HepG2 (cell line): ENCODE results near the gene IMPG2. TPM values are rescaled to one million over a fixed set of nuclear protein-coding genes. Genes with fewer than 3 reads are reported as not detected.

ENCODE experiments used
- ATAC-seq: fragments of 200-7000 bp; cut with Tn5 transposase; 3 replicates; pipeline ENCODE4 v1.9.1; 2020; ENCODE audit warnings: mild to moderate bottlenecking, moderate library complexity
- BruUV-seq: library from RNA; stranded (reverse); fragments of 400-500 nt; replicated peaks from 2 replicates; lab custom pipeline; 2021; lab: Mats Ljungman, UMichigan
- CTCF ChIA-PET: fragments of 300-600 bp; formaldehyde crosslinking; extraction: SDS; loops from one replicate; lab custom pipeline; 2021; ENCODE audit warnings: low total read pairs, inconsistent platforms, low intra/inter-chr PET ratio; lab: Yijun Ruan, JAX
- POLR2A ChIA-PET: fragments of 350-600 bp; sonication (Branson Sonifier 250); formaldehyde crosslinking; loops from one replicate; lab custom pipeline; 2020; ENCODE audit warnings: antibody characterized with exemption, inconsistent platforms; lab: Yijun Ruan, JAX
- DNase-seq: peaks from one replicate; pipeline ENCODE4 v3.0.0-alpha.2; 2015; ENCODE audit warnings: low spot score
- FAIRE-seq: peaks from 3 replicates; lab custom pipeline; 2011; peaks lifted over from hg19 to GRCh38; lab: Jason Lieb, UNC
- H2AFZ ChIP-seq: one replicate; pipeline ENCODE4 v1.6.1; 2011; ENCODE audit warnings: low read length, inconsistent platforms
- H3K27ac ChIP-seq: fragments of 300-600 bp; 3 replicates; pipeline ENCODE4 v1.8.0; 2011; ENCODE audit warnings: mixed run types, mild to moderate bottlenecking, mixed read lengths, low read length, inconsistent platforms; ENCODE audit not compliant: insufficient read depth; ENCODE audit errors: extremely low read length
- H3K27me3 ChIP-seq, 2 experiments: fragments of 200-600 bp in 1 of 2; 2 replicates in 1 of 2; 3 replicates in 1 of 2; pipeline versions ENCODE4 v1.6.0 to v1.8.0; 2011; ENCODE audit warnings: low read length in 2 of 2, mild to moderate bottlenecking in 2 of 2, moderate library complexity in 2 of 2, inconsistent platforms in 1 of 2; ENCODE audit not compliant: insufficient read depth in 2 of 2, control insufficient read depth in 1 of 2
- H3K36me3 ChIP-seq, 2 experiments: fragments of 200-600 bp in 1 of 2; replicated peaks in 1 of 2; 2 replicates in 1 of 2; 3 replicates in 1 of 2; pipeline versions ENCODE4 v1.5.1 to v1.8.0; 2011; ENCODE audit warnings: low read length in 2 of 2, inconsistent platforms in 1 of 2; ENCODE audit not compliant: insufficient read depth in 2 of 2, control insufficient read depth in 1 of 2
- H3K4me1 ChIP-seq: 2 replicates; pipeline ENCODE4 v1.5.1; 2012; ENCODE audit warnings: low read length, inconsistent platforms; ENCODE audit not compliant: insufficient read depth
- H3K4me2 ChIP-seq: 2 replicates; pipeline ENCODE4 v1.6.0; 2011; ENCODE audit warnings: low read depth, low read length, inconsistent platforms
- H3K4me3 ChIP-seq, 3 experiments: fragments of 200-600 bp in 1 of 3; sonication (generic), shearing (Covaris generic) in 1 of 3; replicated peaks in 1 of 3; 2 replicates each; pipeline ENCODE4 v1.5.1; 2011 to 2016; ENCODE audit warnings: low read length in 3 of 3, inconsistent platforms in 2 of 3, low read depth in 2 of 3, mild to moderate bottlenecking in 2 of 3, control low read depth in 1 of 3, mixed read lengths in 1 of 3; ENCODE audit not compliant: insufficient read depth in 1 of 3
- H3K79me2 ChIP-seq: one replicate; pipeline ENCODE4 v1.6.1; 2011; ENCODE audit warnings: low read length, inconsistent platforms; ENCODE audit not compliant: insufficient read depth
- H3K9ac ChIP-seq: 2 replicates; pipeline ENCODE4 v1.6.0; 2011; ENCODE audit warnings: mild to moderate bottlenecking, low read depth, low read length, inconsistent platforms; ENCODE audit not compliant: insufficient read depth
- H3K9me3 ChIP-seq: 2 replicates; pipeline ENCODE4 v1.5.1; 2012; ENCODE audit warnings: mild to moderate bottlenecking, low read length
- H4K20me1 ChIP-seq: 2 replicates; pipeline ENCODE4 v1.6.0; 2011; ENCODE audit warnings: inconsistent platforms, mild to moderate bottlenecking, low read length, moderate library complexity; ENCODE audit not compliant: insufficient read depth
- AGO1 ChIP-seq: fragments of 200-400 bp; formaldehyde crosslinking; IDR thresholded peaks from 2 replicates; pipeline ENCODE4 v1.6.1; 2017; ENCODE audit warnings: mild to moderate bottlenecking, low read depth, low read length, moderate library complexity; ENCODE audit not compliant: poor library complexity, severe bottlenecking
- FOXK1 ChIP-seq: sonication (generic); formaldehyde crosslinking; IDR thresholded peaks from 2 replicates; pipeline ENCODE4 v1.4.0; 2020; ENCODE audit warnings: low read depth, missing genetic modification reagents, borderline replicate concordance
- HOXA7 ChIP-seq: sonication (generic); formaldehyde crosslinking; IDR thresholded peaks from 2 replicates; pipeline ENCODE4 v1.8.1; 2022; ENCODE audit warnings: mild to moderate bottlenecking, missing genetic modification reagents, moderate library complexity
- MAFF ChIP-seq: IDR thresholded peaks from 2 replicates; pipeline ENCODE4 v1.6.1; 2011; ENCODE audit warnings: low read depth, low read length, improper control_type of control experiment
- NKX3-1 ChIP-seq: sonication (generic); formaldehyde crosslinking; IDR thresholded peaks from 2 replicates; pipeline ENCODE4 v1.5.0; 2020; ENCODE audit warnings: missing genetic modification reagents
- ONECUT2 ChIP-seq: sonication (generic); formaldehyde crosslinking; IDR thresholded peaks from 2 replicates; pipeline ENCODE4 v1.4.0; 2020; ENCODE audit warnings: missing genetic modification reagents
- RNF2 ChIP-seq: fragments of 450-650 bp; conservative IDR thresholded peaks from 2 replicates; pipeline ENCODE4 v1.6.1; 2016; ENCODE audit warnings: low read depth
- TOPORS ChIP-seq: sonication (generic); formaldehyde crosslinking; IDR thresholded peaks from 2 replicates; pipeline ENCODE4 v1.8.0; 2023; ENCODE audit warnings: mild to moderate bottlenecking, missing genetic modification reagents
- XBP1 ChIP-seq: sonication (generic); formaldehyde crosslinking; IDR thresholded peaks from 2 replicates; pipeline ENCODE4 v1.5.0; 2020; ENCODE audit warnings: missing genetic modification reagents
- ZNF143 ChIP-seq: sonication (generic); formaldehyde crosslinking; IDR thresholded peaks from 2 replicates; pipeline ENCODE4 v1.4.0; 2020; ENCODE audit warnings: missing genetic modification reagents
- ZNF232 ChIP-seq: sonication (generic); formaldehyde crosslinking; IDR thresholded peaks from 2 replicates; pipeline ENCODE4 v1.4.0; 2020; ENCODE audit warnings: missing genetic modification reagents, borderline replicate concordance
- ZNF335 ChIP-seq: sonication (generic); formaldehyde crosslinking; IDR thresholded peaks from 2 replicates; pipeline ENCODE4 v1.4.0; 2020; ENCODE audit warnings: missing genetic modification reagents
- ZNF703 ChIP-seq: sonication (generic); formaldehyde crosslinking; IDR thresholded peaks from 2 replicates; pipeline ENCODE4 v1.5.1; 2020; ENCODE audit warnings: missing genetic modification reagents, mild to moderate bottlenecking, moderate library complexity, borderline replicate concordance
- ZNF83 ChIP-seq: sonication (generic); formaldehyde crosslinking; IDR thresholded peaks from 2 replicates; pipeline ENCODE4 v1.4.0; 2020; ENCODE audit warnings: missing genetic modification reagents, mild to moderate bottlenecking, borderline replicate concordance
- in situ Hi-C: cut with HindIII; loops from 2 replicates; pipeline ENCODE4 v1.10.0; 2017; ENCODE audit warnings: low pct_unique_long_range_greater_than_20kb; ENCODE audit not compliant: extremely low pct_ligation_motif_present
- intact Hi-C: fragments of 100-400 bp; cut with micrococcal nuclease; formaldehyde crosslinking; loops from one replicate; pipeline ENCODE4 v1.10.0; 2022; ENCODE audit not compliant: unreplicated experiment
- polyA plus RNA-seq, 8 experiments: library from polyadenylated mRNA; depleted of rRNA in 3 of 8; stranded (reverse) in 7 of 8; unstranded in 1 of 8; fragments of >200 nt; fragmentation: Illumina TruSeq in 4 of 8; extraction: Trizol in 4 of 8; gene quantifications; 2 replicates each; pipeline versions ENCODE4 v1.2.1 to v1.2.3, GENCODE V29; 2011 to 2016; ENCODE audit warnings: low read depth in 4 of 8, missing spikeins in 1 of 8, mixed read lengths in 1 of 8; ENCODE audit not compliant: insufficient read depth in 1 of 8
- total RNA-seq, 5 experiments: library from RNA; depleted of rRNA; stranded (reverse); fragments of >200 nt; fragmentation: Illumina TruSeq; extraction: Trizol; gene quantifications; 2 replicates each; pipeline ENCODE4 v1.2.3, GENCODE V29; 2016; ENCODE audit warnings: low read depth in 1 of 5
- TF ChIP-seq, protein P1 (sequence below): sonication (generic); formaldehyde crosslinking; IDR thresholded peaks from 2 replicates; pipeline ENCODE4 v1.5.0; 2020; ENCODE audit warnings: mild to moderate bottlenecking, missing genetic modification reagents, borderline replicate concordance
- TF ChIP-seq, protein P2 (sequence below): conservative IDR thresholded peaks from 2 replicates; pipeline ENCODE4 v1.6.1; 2018; ENCODE audit warnings: missing genetic modification reagents
- TF ChIP-seq, protein P3 (sequence below): sonication (generic); formaldehyde crosslinking; IDR thresholded peaks from 2 replicates; pipeline ENCODE4 v1.4.0; 2020; ENCODE audit warnings: mild to moderate bottlenecking, low read depth, missing genetic modification reagents

IMPG2 gene
- total and polyA plus RNA-seq, 2 of the 13 experiments (the other 11 are each of a cell fraction or from before 2014, with no cell fraction given), result 0.02 to 0.03 TPM

DNA sequence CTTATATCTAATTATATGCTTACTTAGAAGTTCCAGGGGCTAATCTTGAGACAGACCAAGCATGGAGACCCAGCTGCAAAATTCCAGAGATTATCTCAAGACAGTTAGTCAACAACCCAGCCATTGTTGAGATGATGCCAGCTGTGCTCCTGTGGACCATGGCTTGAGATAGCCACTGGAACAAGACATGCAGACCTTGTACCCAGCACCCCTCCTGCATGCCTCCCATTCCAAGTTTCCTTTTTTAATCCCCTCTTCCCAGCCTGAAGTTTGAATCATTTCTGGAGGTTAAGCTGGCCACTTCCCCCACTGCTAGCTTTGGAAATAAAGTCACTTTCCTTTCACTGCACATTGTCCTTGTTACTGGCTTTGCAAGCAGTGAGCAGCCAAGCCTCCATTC is 53.8 kb downstream of the IMPG2 start:
- CTCF ChIA-PET, result no interaction called here

DNA sequence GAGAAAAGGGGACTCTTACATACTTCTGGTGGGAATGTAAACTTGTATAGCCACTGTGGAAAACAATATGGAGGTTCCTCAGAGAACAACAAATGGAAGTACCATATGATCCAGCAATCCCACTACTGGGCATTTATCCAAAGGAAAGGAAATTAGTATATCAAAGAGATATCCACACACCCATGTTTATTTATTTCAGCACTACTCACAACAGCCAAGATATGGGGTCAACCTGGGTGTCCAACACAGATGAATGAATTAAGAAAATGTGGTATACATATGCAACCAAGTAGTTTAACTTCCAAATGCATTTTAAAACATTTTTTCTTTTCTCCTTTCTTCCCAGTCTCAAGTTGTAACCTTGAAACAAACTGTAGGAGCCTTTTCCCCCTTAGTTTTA is 54.3 kb downstream of the IMPG2 start:
- H4K20me1 ChIP-seq, result no peaks in the 10 kb centered on the region
- no peak for ATAC-seq
- H2AFZ ChIP-seq, result no peak overlapping the region
- TF ChIP-seq ONECUT2 (CRISPR knock-in tag), result no peak
- TF ChIP-seq, protein P1, sequence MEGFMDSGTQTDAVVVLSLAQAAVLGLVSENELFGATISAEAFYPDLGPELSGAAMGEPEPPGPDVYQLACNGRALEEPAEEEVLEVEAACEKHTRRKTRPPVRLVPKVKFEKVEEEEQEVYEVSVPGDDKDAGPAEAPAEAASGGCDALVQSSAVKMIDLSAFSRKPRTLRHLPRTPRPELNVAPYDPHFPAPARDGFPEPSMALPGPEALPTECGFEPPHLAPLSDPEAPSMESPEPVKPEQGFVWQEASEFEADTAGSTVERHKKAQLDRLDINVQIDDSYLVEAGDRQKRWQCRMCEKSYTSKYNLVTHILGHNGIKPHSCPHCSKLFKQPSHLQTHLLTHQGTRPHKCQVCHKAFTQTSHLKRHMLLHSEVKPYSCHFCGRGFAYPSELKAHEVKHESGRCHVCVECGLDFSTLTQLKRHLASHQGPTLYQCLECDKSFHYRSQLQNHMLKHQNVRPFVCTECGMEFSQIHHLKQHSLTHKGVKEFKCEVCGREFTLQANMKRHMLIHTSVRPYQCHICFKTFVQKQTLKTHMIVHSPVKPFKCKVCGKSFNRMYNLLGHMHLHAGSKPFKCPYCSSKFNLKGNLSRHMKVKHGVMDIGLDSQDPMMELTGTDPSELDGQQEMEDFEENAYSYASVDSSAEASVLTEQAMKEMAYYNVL (CRISPR knock-in tag), result no peak
- TF ChIP-seq HOXA7, result no peak
- TF ChIP-seq TOPORS (CRISPR knock-in tag), result no peak
- no peak for TF ChIP-seq ZNF703 (CRISPR knock-in tag)
- TF ChIP-seq, protein P2, sequence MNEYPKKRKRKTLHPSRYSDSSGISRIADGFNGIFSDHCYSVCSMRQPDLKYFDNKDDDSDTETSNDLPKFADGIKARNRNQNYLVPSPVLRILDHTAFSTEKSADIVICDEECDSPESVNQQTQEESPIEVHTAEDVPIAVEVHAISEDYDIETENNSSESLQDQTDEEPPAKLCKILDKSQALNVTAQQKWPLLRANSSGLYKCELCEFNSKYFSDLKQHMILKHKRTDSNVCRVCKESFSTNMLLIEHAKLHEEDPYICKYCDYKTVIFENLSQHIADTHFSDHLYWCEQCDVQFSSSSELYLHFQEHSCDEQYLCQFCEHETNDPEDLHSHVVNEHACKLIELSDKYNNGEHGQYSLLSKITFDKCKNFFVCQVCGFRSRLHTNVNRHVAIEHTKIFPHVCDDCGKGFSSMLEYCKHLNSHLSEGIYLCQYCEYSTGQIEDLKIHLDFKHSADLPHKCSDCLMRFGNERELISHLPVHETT (CRISPR knock-in tag), result no peak
- no peak for TF ChIP-seq XBP1 (CRISPR knock-in tag)
- no peak for TF ChIP-seq ZNF232 (CRISPR knock-in tag)
- TF ChIP-seq NKX3-1, result no peak
- TF ChIP-seq, all 625 proteins: peak for 0
- H3K4me1 ChIP-seq, result no peaks in the 10 kb centered on the region
- intact Hi-C loops (no loop called here), in situ Hi-C loops (no loop called here)
- no peaks in the 10 kb centered on the region for H3K9me3 ChIP-seq
- ChIA-PET POLR2A (no interaction called here), CTCF (no interaction called here)
- FAIRE-seq, result no peak
- DNase-seq, result no peak
- H3K36me3 ChIP-seq, result no peaks in the 10 kb centered on the region
- no peak overlapping the region for H3K27ac ChIP-seq
- H3K4me3 ChIP-seq, result no peak overlapping the region
- no peak overlapping the region for H3K4me2 ChIP-seq
- H3K9ac ChIP-seq, result no peak overlapping the region
- no peaks in the 10 kb centered on the region for H3K79me2 ChIP-seq
- no peaks in the 10 kb centered on the region; a peak in 1 of 5 replicates for H3K27me3 ChIP-seq
- BruUV-seq, result no TSS peak

More for the DNA sequence above, 53.8 kb downstream of the IMPG2 start:
- POLR2A ChIA-PET, result no interaction called here
- Histone ChIP-seq H3K4me2 (no peak overlapping the region), H2AFZ (no peak overlapping the region), H4K20me1 (no peaks in the 10 kb centered on the region), H3K4me3 (no peak overlapping the region), H3K4me1 (no peaks in the 10 kb centered on the region), H3K27ac (no peak overlapping the region), H3K79me2 (no peaks in the 10 kb centered on the region), H3K27me3 (no peaks in the 10 kb centered on the region), H3K9me3 (no peaks in the 10 kb centered on the region), H3K36me3 (no peaks in the 10 kb centered on the region), H3K9ac (no peak overlapping the region)
- BruUV-seq, result no TSS peak
- TF ChIP-seq, protein P3, sequence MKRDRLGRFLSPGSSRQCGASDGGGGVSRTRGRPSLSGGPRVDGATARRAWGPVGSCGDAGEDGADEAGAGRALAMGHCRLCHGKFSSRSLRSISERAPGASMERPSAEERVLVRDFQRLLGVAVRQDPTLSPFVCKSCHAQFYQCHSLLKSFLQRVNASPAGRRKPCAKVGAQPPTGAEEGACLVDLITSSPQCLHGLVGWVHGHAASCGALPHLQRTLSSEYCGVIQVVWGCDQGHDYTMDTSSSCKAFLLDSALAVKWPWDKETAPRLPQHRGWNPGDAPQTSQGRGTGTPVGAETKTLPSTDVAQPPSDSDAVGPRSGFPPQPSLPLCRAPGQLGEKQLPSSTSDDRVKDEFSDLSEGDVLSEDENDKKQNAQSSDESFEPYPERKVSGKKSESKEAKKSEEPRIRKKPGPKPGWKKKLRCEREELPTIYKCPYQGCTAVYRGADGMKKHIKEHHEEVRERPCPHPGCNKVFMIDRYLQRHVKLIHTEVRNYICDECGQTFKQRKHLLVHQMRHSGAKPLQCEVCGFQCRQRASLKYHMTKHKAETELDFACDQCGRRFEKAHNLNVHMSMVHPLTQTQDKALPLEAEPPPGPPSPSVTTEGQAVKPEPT (CRISPR knock-in tag), result no peak
- no peak for TF ChIP-seq RNF2
- TF ChIP-seq AGO1, result no peak
- TF ChIP-seq ZNF335 (CRISPR knock-in tag), result no peak
- no peak for TF ChIP-seq ZNF143
- TF ChIP-seq FOXK1 (CRISPR knock-in tag), result no peak
- no peak for TF ChIP-seq ZNF83
- no peak for TF ChIP-seq MAFF
- no peak for ATAC-seq
- intact Hi-C loops, result no loop called here
- DNase-seq, result no peak
- in situ Hi-C loops, result no loop called here
- FAIRE-seq, result no peak
